ENCODE results near the gene FAHD2A. TPM values are rescaled to one million over a fixed set of nuclear protein-coding genes. Genes with fewer than 3 reads are reported as not detected.

FAHD2A gene
- total and polyA plus RNA-seq, 2 of the 8 experiments (the other 6 are each of a cell fraction or from before 2014, with no cell fraction given) = 24.2 to 26.7 TPM

- no peak for TF ChIP-seq HDAC6 (IDR thresholded peaks at IDR 0.05; ENCODE audit: low read depth, low read length)
- TF ChIP-seq SP2 (IDR thresholded peaks at IDR 0.05; ENCODE audit: low read length) = no peak
- TF ChIP-seq BACH1 (IDR thresholded peaks at IDR 0.05; ENCODE audit: low read length) = no peak
- no peak for TF ChIP-seq MAX (IDR thresholded peaks at IDR 0.05)
- no peak for TF ChIP-seq POU5F1 (IDR thresholded peaks at IDR 0.05; ENCODE audit: low read depth, low read length)
These were observed 14.3 kb upstream of the FAHD2A start (continued) for GRCh38 chr2:95388091-95388692.
